Natural killer cell (primary cell): ENCODE results near the gene APH1B. TPM values are rescaled to one million over a fixed set of nuclear protein-coding genes. Genes with fewer than 3 reads are reported as not detected.
A peak's percentile ranks its signal among the peaks of the same experiment; 100 is the strongest.

ENCODE experiments used
- ATAC-seq, 3 donors: fragments of 150-1000 bp in 2 of 3; fragments of 200-7000 bp in 1 of 3; cut with Tn5 transposase; 1 replicate in 1 of 3; 2 replicates in 2 of 3; pipeline ENCODE4 v1.10.0; 2021; ENCODE audit warnings: mild to moderate bottlenecking in 2 of 3, moderate library complexity in 2 of 3
- DNase-seq, 2 donors: peaks; one replicate each; pipeline versions ENCODE4 v3.0.0 to v3.0.0-alpha.2; 2013 to 2021; ENCODE audit warnings: mixed read lengths in 1 of 2
- H3K27ac ChIP-seq: one replicate; pipeline ENCODE4 v1.5.1; 2013; ENCODE audit warnings: mild to moderate bottlenecking, low read length
- H3K27me3 ChIP-seq: one replicate; pipeline ENCODE4 v1.6.1; 2013; ENCODE audit warnings: low read length; ENCODE audit not compliant: control insufficient read depth, insufficient read depth
- H3K36me3 ChIP-seq: one replicate; pipeline ENCODE4 v1.6.1; 2013; ENCODE audit warnings: low read length; ENCODE audit not compliant: control insufficient read depth, insufficient read depth
- H3K4me1 ChIP-seq: one replicate; pipeline ENCODE4 v1.6.1; 2013; ENCODE audit warnings: low read length; ENCODE audit not compliant: control insufficient read depth, insufficient read depth
- H3K4me3 ChIP-seq: one replicate; pipeline ENCODE4 v1.5.1; 2013; ENCODE audit warnings: low read length
- H3K9me3 ChIP-seq: one replicate; pipeline ENCODE4 v1.6.1; 2013; ENCODE audit warnings: low read length; ENCODE audit not compliant: control insufficient read depth, insufficient read depth
- H3K27ac Mint-ChIP-seq, 2 donors: one replicate each; pipeline ENCODE4 v1.8.0; 2022; ENCODE audit warnings: mild to moderate bottlenecking in 2 of 2, mixed read lengths in 2 of 2, moderate library complexity in 1 of 2
- H3K27me3 Mint-ChIP-seq, 2 donors: one replicate each; pipeline ENCODE4 v1.8.0; 2022; ENCODE audit warnings: low read depth in 2 of 2, mixed read lengths in 2 of 2
- H3K36me3 Mint-ChIP-seq: one replicate; pipeline ENCODE4 v1.8.0; 2022; ENCODE audit warnings: mixed read lengths
- H3K4me1 Mint-ChIP-seq, 2 donors: one replicate each; pipeline ENCODE4 v1.8.0; 2022; ENCODE audit warnings: mixed read lengths in 2 of 2
- H3K4me3 Mint-ChIP-seq: one replicate; pipeline ENCODE4 v1.8.0; 2022; ENCODE audit warnings: mild to moderate bottlenecking, moderate library complexity, mixed read lengths
- H3K9me3 Mint-ChIP-seq, 2 donors: one replicate each; pipeline ENCODE4 v1.8.0; 2022; ENCODE audit warnings: mixed read lengths in 2 of 2
- CTCF ChIP-seq: fragments of 200-600 bp; IDR thresholded peaks from one replicate; pipeline ENCODE4 v1.8.0; 2022; ENCODE audit warnings: antibody characterized with exemption
- WGBS: methylation state at CpG from one replicate; pipeline ENCODE4 v1.1.7; 2013; ENCODE audit warnings: missing lambda C conversion rate; ENCODE audit not compliant: insufficient coverage; 5-methylcytosine and 5-hydroxymethylcytosine counted together
- intact Hi-C: fragments of 100-400 bp; cut with micrococcal nuclease; formaldehyde crosslinking; loops from one replicate; pipeline ENCODE4 v1.14.2; 2022
- total RNA-seq, 4 donors: library from RNA; stranded (reverse); fragments of 120-200 nt in 1 of 4; gene quantifications; one replicate each; pipeline versions ENCODE4 v1.2.3 to v1.2.4, GENCODE V29; 2013 to 2022

APH1B gene
- total RNA-seq, 3 donors from 2014 or later (not counting 1 experiment from before 2014, with no cell fraction given): 8.6 to 12.4 (median 9.9) TPM

- Histone ChIP-seq H3K36me3 (no peaks in the 10 kb centered on the region), H3K27ac (no peak overlapping the region), H3K9me3 (no peaks in the 10 kb centered on the region), H3K27me3 (no peaks in the 10 kb centered on the region), H3K4me3 (no peak overlapping the region), H3K4me1 (no peaks in the 10 kb centered on the region)
- intact Hi-C loops: no loop called here
- Mint-ChIP-seq H3K9me3 (no peaks in the 10 kb centered on the region), H3K27ac (no peak overlapping the region), H3K36me3 (no peaks in the 10 kb centered on the region), H3K4me3 (no peak overlapping the region), H3K4me1 (peaks cover 0 to 6% of the 10 kb centered on the region in 2 donors), H3K27me3 (peaks cover 0 to 6% of the 10 kb centered on the region in 2 donors)
- 64% methylated on average over 12 of the region's 12 CpGs for WGBS
- DNase-seq (no peak), ATAC-seq (peak in 2 of 3 donors; percentile 37)
- TF ChIP-seq CTCF: no peak
Measured at GRCh38 chr15:63331456-63331855, 54.1 kb downstream of the APH1B start.

- no peaks in the 10 kb centered on the region for H3K9me3 ChIP-seq
- H3K4me3 Mint-ChIP-seq: no peak overlapping the region
- DNase-seq (no peak), ATAC-seq (no peak)
- H3K36me3 Mint-ChIP-seq: no peaks in the 10 kb centered on the region
- TF ChIP-seq CTCF: no peak
- no peaks in the 10 kb centered on the region for H3K9me3 Mint-ChIP-seq
- H3K27ac ChIP-seq: no peak overlapping the region
- no peak overlapping the region for H3K27ac Mint-ChIP-seq
- 64% methylated on average over 8 of the region's 9 CpGs for whole genome bisulfite sequencing
- intact Hi-C loops: no loop called here
- H3K36me3 ChIP-seq: no peaks in the 10 kb centered on the region
- H3K27me3 Mint-ChIP-seq: peaks cover 0 to 6% of the 10 kb centered on the region in 2 donors
- H3K4me3 ChIP-seq: no peak overlapping the region
- H3K27me3 ChIP-seq: no peaks in the 10 kb centered on the region
- H3K4me1 Mint-ChIP-seq: peaks cover 0 to 6% of the 10 kb centered on the region in 2 donors
- no peaks in the 10 kb centered on the region for H3K4me1 ChIP-seq
Measured at GRCh38 chr15:63332367-63333124, 55.1 kb downstream of the APH1B start.

GRCh38 chr15:63334821-63335220, 57.4 kb downstream of the APH1B start:
- no peak overlapping the region for H3K4me3 ChIP-seq
- Mint-ChIP-seq H3K9me3 (no peaks in the 10 kb centered on the region), H3K4me1 (peaks cover 0 to 6% of the 10 kb centered on the region in 2 donors), H3K27me3 (peaks cover 0 to 3% of the 10 kb centered on the region in 2 donors), H3K27ac (no peak overlapping the region), H3K4me3 (no peak overlapping the region), H3K36me3 (no peaks in the 10 kb centered on the region)
- DNase-seq: no peak
- H3K4me1 ChIP-seq: no peaks in the 10 kb centered on the region
- no peak overlapping the region for H3K27ac ChIP-seq
- 82% methylated on average over 1 of the region's 2 CpGs for WGBS
- H3K36me3 ChIP-seq: no peaks in the 10 kb centered on the region
- intact Hi-C loops: no loop called here
- TF ChIP-seq CTCF: no peak
- no peak for ATAC-seq
- no peaks in the 10 kb centered on the region for H3K27me3 ChIP-seq
- no peaks in the 10 kb centered on the region for H3K9me3 ChIP-seq
